AG09309 (cell line): ENCODE measurements around the gene CPPED1.
"Not testable (repeated sequence)": the region's sequence is repeated elsewhere in the genome, so short reads cannot be mapped to it uniquely, and the experiment has no call there.

Experiments used
- DNase-seq: peaks from one replicate; pipeline ENCODE4 v3.0.0-alpha.2; 2010; ENCODE audit warnings: low read depth
- H3K4me3 ChIP-seq: 2 replicates; pipeline ENCODE4 v1.5.1; 2011; ENCODE audit warnings: mild to moderate bottlenecking, low read depth, low read length, moderate library complexity; ENCODE audit not compliant: control insufficient read depth
- CTCF ChIP-seq: IDR thresholded peaks from 2 replicates; pipeline ENCODE4 v1.5.1; 2011; ENCODE audit warnings: mild to moderate bottlenecking, low read depth, low read length, inconsistent platforms; ENCODE audit not compliant: insufficient read depth, control insufficient read depth; ENCODE audit errors: missing control alignments

Gene CPPED1

DNA sequence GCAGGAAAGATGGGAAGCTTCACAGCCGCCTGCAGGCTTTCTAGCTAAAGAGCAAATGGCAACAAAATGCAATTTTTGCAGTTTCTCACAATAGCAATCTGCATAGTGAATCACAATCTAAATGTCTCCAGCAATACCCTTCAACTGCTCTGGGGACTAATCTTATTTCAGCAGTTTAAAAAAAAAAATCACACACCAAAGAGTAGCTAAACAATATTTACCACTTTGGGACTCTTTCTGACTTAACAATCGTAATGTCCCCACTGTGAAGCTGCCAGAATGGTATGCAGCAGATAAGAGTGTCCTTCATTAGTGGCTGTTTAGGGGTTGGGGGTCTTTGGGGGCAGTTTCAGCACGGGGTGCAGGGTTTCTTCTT lies 9.8 kb downstream of the CPPED1 start:
- DNase-seq = no peak
- TF ChIP-seq CTCF = no peak
- H3K4me3 ChIP-seq = no peak overlapping the region

DNA sequence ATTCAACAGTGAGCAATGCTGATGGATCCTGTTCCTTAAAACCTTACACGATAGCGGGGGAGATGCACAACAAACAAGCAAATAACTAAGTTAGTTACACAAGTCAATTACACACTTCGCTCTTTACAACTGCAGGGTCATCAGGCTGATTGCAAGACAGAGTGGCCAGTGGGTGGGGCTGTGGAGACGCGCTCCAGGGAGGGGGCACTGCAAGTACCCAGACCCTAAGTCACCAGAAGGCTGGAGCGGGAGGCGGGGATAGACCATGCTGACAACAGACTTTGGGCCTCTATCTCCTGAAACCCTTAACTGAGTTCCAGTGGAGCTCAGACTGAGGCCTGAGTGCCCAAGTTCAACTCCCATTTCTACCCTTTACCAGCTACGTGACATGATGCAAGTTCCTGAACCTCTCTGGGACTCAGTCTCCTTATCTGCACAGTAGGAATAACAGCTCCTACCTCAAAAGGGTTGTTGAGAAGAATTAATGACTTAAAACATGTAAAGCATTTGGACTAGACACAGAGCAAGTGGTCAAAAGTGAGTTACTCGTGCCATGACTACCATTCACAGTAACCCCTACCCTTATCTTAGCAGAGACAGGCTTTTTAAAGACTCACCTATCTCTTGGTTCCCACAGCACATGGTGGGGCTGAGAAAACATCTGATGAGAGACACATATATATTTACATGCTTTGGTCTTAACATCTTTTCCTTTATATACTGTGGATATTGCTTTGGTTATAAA lies 10.4 kb downstream of the CPPED1 start:
- DNase-seq = no peak
- H3K4me3 ChIP-seq = no peak overlapping the region
- TF ChIP-seq CTCF = no peak

- not testable (repeated sequence) for H3K4me3 ChIP-seq, DNase-seq
Measured at GRCh38 chr16:12792528-12792927, 11.2 kb downstream of the CPPED1 start.

- no peak overlapping the region for H3K4me3 ChIP-seq
- TF ChIP-seq CTCF = no peak
- DNase-seq = no peak
Measured at GRCh38 chr16:12791340-12791739, 12.3 kb downstream of the CPPED1 start.

- no peak for TF ChIP-seq CTCF
- H3K4me3 ChIP-seq = no peak overlapping the region
- no peak for DNase-seq
Measured at GRCh38 chr16:12788758-12789157, 14.9 kb downstream of the CPPED1 start.

- DNase-seq = no peak
- H3K4me3 ChIP-seq = no peak overlapping the region
- TF ChIP-seq CTCF = no peak
Measured at GRCh38 chr16:12786081-12786480, 17.6 kb downstream of the CPPED1 start.

DNA sequence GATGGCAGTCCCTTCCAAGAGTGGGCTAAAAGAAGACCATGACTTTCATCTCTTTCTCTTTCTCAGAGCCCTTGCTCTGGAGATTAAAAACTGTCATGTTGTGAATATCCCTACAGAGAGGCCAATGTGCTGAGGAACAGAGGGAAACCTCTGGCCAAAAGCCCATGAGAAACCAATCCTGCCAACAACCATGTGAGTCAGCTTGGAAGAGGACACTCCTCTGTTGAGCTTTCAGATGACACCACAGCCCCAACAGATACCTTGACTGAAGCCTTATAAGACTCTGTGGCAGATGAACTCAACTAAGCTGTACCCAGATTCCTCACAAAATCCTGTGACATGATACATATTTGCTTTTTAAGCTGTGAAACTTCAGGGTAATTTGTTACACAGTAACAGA lies 19.6 kb downstream of the CPPED1 start:
- H3K4me3 ChIP-seq = no peak overlapping the region
- TF ChIP-seq CTCF = no peak
- DNase-seq = no peak
